Measurements from ENCODE around the gene HMOX2.

The HMOX2 gene

DNA sequence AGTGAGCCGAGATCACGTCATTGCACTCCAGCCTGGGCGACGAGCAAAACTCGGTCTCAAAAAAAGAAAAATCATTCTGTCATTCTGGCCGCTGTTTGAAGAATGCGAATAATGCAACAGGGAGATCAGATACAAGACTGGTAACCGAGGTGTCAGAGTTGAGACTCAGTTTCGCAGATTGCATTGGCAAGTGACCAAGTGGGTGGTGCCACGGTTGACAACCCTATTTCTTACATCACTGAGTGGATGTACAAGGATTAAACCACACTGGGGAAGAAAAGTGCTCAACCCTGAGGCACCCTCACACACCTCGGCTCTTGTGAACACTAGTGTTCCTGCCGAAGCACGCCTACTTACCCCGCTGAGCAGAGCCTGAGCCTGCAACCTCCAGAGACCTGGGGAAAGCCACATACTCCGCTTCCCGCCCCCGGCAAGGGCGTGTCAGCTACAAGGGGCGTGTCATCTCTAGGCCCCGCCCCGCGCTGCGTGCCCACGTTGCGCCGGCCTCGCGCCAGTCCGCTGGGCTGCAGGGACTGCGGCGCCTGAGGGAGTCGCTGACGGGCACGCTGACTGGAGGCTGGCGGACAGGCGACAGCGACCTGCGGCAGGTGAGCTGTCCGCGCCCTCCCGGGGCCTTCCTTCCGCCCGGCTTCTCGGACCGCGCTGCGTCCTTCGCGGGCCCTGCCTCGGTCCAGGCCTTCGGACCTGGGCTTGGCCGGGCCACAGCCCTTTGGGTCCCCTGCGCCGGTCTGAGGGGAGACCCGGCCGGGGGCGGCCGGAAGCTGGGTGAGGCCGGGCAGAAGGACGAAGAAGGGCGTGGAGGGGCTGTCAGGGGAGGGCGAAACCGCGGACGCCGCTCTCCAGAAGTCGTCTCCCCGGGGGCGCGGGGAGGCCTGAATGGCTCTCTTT lies at the start of gene HMOX2:
TSS of gene HMOX2 (plus strand) at position 519 of the 909 bp plus-strand sequence. CDS start 29,127 bp downstream, outside the sequence.
- peak; percentile 85 for DNase-seq

GRCh38 chr16:4426722-4427372 lies 49.4 kb upstream of the HMOX2 start:
- no peak for DNase-seq

DNA sequence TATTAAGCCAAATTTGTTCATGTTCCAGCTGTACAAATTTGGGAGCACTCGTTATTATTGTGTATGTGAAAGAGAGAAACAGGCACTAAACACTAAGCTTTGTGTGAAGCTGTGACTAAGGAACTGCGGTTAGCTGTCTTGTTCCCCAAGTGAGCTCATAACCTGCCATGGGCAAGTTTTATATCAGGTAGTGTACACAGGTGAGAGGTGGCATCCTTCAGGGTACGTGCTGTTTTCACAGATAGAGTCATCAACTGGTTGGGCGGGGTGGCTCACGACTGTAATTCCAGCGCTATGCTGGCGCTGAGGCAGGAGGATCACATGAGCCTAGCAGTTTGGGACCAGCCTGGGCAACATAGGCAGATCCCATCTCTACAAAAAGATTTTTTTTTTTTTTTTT lies 47.7 kb upstream of the HMOX2 start:
- no peak for DNase-seq

- no peak for DNase-seq
Measured at GRCh38 chr16:4431023-4431422, 45.2 kb upstream of the HMOX2 start.

- no peak for DNase-seq
Measured at GRCh38 chr16:4433228-4433627, 43.0 kb upstream of the HMOX2 start.

DNA sequence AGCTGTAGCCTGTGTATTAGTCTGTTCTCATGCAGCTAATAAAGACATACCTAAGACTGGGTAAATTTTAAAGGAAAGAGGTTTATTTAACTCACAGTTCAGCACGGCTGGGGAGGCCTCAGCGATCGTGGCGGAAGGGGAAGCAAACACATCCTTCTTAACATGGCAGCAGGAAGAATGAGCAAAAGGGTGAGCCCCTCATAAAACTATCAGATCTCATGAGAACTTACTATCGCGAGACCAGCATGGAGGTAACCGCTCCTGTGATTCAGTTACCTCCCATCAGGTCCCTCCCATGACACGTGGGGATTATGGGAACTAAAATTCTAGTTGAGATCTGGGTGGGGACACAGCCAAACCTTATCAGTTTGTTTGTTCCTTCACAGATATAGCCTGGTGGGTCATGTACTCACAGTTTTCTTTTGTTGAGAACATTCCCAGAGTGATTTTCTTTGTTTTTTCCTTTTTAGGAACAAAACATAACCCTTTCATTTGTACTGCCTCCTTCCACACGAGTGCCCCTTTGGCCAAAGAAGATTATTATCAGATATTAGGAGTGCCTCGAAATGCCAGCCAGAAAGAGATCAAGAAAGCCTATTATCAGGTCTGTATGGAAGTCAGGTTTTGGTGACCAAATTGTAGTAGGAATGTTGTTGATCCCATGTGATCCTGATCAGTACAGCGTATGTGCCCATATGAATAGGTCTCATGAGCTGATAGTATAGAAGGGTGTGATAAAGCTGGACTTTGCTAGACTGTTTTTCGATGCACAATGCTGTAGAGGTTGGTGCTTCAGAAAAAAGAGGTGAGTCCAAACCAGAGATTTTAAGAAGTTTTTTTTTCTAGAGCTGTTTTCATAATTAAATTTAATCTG lies 42.0 kb upstream of the HMOX2 start:
- DNase-seq = no peak

- no peak for DNase-seq
Measured at GRCh38 chr16:4435337-4436067, 40.7 kb upstream of the HMOX2 start.

DNA sequence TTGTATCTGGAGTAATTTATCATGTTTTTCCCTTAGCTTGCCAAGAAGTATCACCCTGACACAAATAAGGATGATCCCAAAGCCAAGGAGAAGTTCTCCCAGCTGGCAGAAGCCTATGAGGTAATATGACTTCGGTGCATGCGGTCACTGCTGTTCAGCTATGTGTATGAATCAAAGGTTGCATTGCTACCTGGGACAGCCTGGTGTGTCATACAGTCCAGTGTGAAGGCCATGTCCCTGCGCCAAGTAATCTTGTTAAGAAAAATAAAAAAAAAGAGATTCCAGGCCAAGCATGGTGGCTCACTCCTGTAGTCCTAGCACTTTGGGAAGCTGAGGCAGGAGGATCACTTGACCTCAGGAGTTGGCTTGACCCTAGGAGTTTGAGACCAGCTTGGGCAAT lies 38.8 kb upstream of the HMOX2 start:
- DNase-seq = no peak

GRCh38 chr16:4442371-4442770 lies 33.8 kb upstream of the HMOX2 start:
- DNase-seq = no peak

GRCh38 chr16:4443271-4443670 lies 32.9 kb upstream of the HMOX2 start:
- DNase-seq = no peak

GRCh38 chr16:4443986-4444385 lies 32.2 kb upstream of the HMOX2 start:
- DNase-seq = no peak

DNA sequence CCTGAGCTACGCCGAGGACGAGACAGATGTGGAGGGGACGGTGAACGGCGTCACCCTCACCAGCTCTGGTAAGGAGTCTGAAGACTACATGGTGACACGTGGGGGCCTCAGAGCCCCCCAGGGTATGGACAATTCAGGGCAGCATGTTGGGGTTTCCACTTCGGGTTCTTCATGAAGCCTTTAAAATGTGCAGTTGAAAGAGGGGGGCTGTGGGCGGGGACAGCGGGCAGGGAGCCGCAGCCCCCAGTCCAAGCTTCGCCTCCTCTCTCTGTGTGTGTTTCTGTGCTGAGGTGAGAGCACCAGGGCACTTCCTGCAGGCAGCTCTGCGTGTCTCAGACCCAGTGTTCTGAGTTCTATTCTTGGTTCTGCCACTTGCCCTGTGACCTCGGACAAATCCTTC lies 25.8 kb upstream of the HMOX2 start:
- DNase-seq = no peak

DNA sequence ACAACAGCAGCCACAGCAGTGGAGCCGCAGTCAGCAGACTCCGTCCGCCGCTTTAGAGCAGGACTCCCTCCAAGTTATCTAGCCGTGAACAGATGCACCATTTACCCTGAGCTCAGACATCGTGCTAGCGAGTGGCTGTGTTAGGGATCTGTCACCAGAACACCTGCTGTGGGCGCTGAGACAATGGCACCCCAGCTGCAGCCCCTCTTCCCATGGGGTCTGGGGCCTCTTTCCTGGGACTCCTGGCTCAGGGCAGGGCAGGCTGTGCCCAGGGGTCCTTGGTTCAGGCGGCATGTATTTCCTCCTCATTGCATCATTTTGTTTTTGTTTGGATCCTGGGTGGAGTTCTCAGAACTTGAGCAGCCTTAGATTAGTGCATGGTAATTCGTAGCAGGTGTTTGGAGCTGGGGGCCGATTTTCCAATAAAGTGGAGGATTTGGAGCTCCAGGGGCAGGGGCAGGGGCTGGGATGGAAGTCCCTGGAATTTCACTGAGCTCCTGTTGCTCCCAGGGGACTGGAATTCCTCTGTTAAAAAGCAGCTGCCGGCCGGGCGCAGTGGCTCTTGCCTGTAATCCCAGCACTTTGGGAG lies 25.2 kb upstream of the HMOX2 start:
- no peak for DNase-seq

DNA sequence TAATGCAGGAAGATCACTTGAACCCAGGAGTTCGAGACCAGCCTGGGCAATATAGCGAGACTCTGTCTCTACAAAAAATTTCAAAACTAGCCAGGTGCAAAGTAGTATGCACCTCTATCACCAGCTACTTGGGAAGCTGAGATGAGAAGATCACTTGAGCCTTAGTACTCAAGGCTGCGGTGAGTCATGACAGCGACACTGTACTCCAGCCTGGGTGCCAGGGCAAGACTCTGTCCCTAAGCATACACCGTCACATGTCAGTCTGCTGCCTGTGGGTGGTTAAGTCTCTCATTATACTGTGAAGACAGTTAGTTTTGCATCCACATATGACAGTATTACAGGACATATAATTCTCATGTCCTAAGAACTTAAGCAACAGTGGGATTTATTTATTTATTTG lies 23.5 kb upstream of the HMOX2 start:
- DNase-seq = peak; percentile 13

- no peak for DNase-seq
Measured at GRCh38 chr16:4454623-4455022, 21.6 kb upstream of the HMOX2 start.

DNA sequence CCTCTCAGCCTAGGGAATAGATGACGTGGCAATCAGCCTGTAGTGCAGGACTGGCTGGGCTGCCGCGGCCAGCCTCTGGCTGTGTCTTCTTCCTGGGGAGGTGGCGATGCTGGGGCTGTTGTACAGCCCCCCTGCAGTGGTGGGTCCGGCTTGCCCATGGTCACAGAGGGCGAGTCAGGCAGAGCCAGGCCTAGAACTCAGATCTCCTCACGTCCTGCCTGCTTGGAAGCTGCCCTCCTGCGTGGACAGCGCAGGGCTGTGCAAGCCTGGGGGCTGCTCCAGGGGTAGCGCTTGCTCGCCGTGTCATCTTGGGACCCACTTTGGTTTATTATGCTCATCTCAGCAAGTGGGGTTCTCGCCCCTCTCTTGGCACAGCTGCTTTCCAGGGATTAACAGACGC lies 21.1 kb upstream of the HMOX2 start:
- DNase-seq = no peak

DNA sequence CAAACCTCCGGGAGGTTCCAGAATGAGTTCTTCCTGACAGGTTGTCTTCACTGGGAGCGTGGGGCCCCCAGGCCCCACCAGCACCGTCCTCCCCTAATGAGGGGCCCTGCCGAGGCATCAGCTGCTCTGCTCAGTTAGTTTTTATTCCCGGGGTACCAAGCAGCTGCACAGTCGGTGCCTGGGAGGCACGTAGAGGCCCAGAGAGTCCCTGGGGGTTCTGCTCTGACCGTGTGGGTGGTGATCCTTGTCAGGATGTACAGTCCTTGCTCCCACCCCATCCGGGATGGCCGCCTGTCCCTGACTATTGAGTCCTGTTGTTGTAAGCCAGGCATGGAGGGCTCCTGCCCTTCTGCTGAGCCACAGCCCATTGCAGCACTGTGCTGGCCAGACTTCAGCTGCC lies 20.2 kb upstream of the HMOX2 start:
- no peak for DNase-seq

DNA sequence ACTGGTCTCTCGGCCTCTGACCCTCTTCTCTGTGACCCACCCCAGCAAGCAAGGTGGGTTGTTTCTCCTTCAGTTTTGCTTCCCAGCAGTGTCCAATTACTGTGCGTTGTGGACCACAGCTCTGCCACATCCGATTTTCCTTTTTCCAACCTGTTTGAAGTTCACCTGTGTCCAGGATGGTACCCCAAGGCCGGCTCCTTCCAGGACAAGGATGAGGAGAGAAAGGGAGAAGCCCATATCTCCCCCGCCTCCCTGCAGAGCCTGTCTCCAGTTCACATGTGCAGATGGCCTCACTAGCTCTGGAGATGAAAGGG lies 15.3 kb upstream of the HMOX2 start:
- no peak for DNase-seq

GRCh38 chr16:4461250-4462085 lies 14.7 kb upstream of the HMOX2 start:
- no peak for DNase-seq

DNA sequence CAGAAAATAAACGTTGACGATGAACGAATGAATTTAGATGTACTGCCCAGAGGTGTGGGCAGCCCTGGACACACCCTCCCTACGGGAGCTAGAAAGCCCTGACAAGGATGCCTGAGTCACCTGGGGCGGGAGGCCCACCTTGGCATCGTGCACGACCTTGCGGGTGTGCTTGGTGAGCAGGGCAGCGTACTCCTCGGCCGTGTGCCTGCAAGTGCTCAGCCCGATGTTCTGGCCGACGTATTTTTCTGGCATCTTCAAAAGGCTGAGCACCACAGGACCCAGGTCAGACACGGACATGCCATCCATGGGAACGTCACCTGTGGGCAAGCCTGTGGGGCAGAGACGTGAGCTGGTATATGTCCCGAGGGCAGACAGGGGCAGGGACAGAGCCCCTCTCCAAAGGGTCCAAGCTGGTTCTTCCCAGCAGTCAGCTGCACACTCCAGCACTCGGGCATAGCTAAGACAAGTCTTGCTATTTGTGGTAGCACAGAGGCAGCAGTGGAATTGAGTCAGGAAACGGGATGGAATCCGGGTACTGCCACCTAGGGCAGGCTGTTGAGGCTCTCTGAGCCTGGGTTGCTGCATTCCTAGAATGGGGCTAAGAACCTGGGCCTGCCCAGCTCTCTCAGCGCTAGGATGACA lies 12.6 kb upstream of the HMOX2 start:
- DNase-seq = no peak
